ENCODE data around the gene MAPK1.

- TF ChIP-seq, protein P1, sequence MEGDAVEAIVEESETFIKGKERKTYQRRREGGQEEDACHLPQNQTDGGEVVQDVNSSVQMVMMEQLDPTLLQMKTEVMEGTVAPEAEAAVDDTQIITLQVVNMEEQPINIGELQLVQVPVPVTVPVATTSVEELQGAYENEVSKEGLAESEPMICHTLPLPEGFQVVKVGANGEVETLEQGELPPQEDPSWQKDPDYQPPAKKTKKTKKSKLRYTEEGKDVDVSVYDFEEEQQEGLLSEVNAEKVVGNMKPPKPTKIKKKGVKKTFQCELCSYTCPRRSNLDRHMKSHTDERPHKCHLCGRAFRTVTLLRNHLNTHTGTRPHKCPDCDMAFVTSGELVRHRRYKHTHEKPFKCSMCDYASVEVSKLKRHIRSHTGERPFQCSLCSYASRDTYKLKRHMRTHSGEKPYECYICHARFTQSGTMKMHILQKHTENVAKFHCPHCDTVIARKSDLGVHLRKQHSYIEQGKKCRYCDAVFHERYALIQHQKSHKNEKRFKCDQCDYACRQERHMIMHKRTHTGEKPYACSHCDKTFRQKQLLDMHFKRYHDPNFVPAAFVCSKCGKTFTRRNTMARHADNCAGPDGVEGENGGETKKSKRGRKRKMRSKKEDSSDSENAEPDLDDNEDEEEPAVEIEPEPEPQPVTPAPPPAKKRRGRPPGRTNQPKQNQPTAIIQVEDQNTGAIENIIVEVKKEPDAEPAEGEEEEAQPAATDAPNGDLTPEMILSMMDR (IDR thresholded peaks at IDR 0.05) = no peak
- no peak for TF ChIP-seq POLR2A (IDR thresholded peaks at IDR 0.05)
Measured at GRCh38 chr22:21796863-21797262, 70.6 kb downstream of the MAPK1 start.
